HepG2 (cell line): ENCODE measurements around the gene SALL4. TPM values are rescaled to one million over a fixed set of nuclear protein-coding genes. Genes with fewer than 3 reads are reported as not detected.

Experiments used
- BCL3 ChIP-seq: sonication (generic); formaldehyde crosslinking; IDR thresholded peaks from 2 replicates; pipeline ENCODE4 v1.5.1; 2020; ENCODE audit warnings: mild to moderate bottlenecking, missing genetic modification reagents, moderate library complexity
- FOXP1 ChIP-seq, 2 experiments: fragments of 450-650 bp in 1 of 2; IDR thresholded peaks; 2 replicates each; pipeline ENCODE4 v1.6.1; 2017 to 2018; ENCODE audit warnings: antibody characterized with exemption in 1 of 2
- HNRNPL ChIP-seq: fragments of 200-400 bp; formaldehyde crosslinking; IDR thresholded peaks from 2 replicates; pipeline ENCODE4 v1.6.1; 2017; ENCODE audit warnings: mild to moderate bottlenecking, low read depth, low read length
- JUN ChIP-seq: sonication (generic); formaldehyde crosslinking; IDR thresholded peaks from 2 replicates; pipeline ENCODE4 v1.4.0; 2020; ENCODE audit warnings: mild to moderate bottlenecking, missing genetic modification reagents
- MATR3 ChIP-seq: sonication (generic); formaldehyde crosslinking; IDR thresholded peaks from 2 replicates; pipeline ENCODE4 v1.4.0; 2020; ENCODE audit warnings: missing genetic modification reagents
- MTF2 ChIP-seq: sonication (generic); formaldehyde crosslinking; IDR thresholded peaks from 2 replicates; pipeline ENCODE4 v1.5.0; 2020; ENCODE audit warnings: missing genetic modification reagents, borderline replicate concordance
- NR2C2 ChIP-seq: sonication (generic); formaldehyde crosslinking; IDR thresholded peaks from 2 replicates; pipeline ENCODE4 v1.4.0; 2020; ENCODE audit warnings: missing genetic modification reagents, mild to moderate bottlenecking, moderate library complexity, borderline replicate concordance
- PLRG1 ChIP-seq: fragments of 450-650 bp; conservative IDR thresholded peaks from 2 replicates; pipeline ENCODE4 v1.6.1; 2016
- PTBP1 ChIP-seq: fragments of 200-400 bp; formaldehyde crosslinking; IDR thresholded peaks from 2 replicates; pipeline ENCODE4 v1.6.1; 2018; ENCODE audit warnings: low read length, low read depth; ENCODE audit not compliant: poor library complexity, severe bottlenecking
- SAFB2 ChIP-seq: sonication (generic); formaldehyde crosslinking; IDR thresholded peaks from 2 replicates; pipeline ENCODE4 v1.5.1; 2020; ENCODE audit warnings: missing genetic modification reagents, low read depth, mild to moderate bottlenecking, borderline replicate concordance
- SRY ChIP-seq: sonication (generic); formaldehyde crosslinking; IDR thresholded peaks from 2 replicates; pipeline ENCODE4 v1.8.0; 2022; ENCODE audit warnings: mild to moderate bottlenecking, missing genetic modification reagents
- ZKSCAN1 ChIP-seq: fragments of 150-350 bp; IDR thresholded peaks from 2 replicates; pipeline ENCODE4 v1.6.1; 2014; ENCODE audit warnings: low read length
- ZKSCAN5 ChIP-seq: sonication (generic); formaldehyde crosslinking; IDR thresholded peaks from 2 replicates; pipeline ENCODE4 v1.5.1; 2020; ENCODE audit warnings: mild to moderate bottlenecking, missing genetic modification reagents
- ZNF24 ChIP-seq: fragments of 450-650 bp; IDR thresholded peaks from 2 replicates; pipeline ENCODE4 v1.6.1; 2017; ENCODE audit warnings: antibody characterized with exemption, mild to moderate bottlenecking
- ZNF256 ChIP-seq: sonication (generic); formaldehyde crosslinking; conservative IDR thresholded peaks from 2 replicates; pipeline ENCODE4 v1.4.0; 2020; ENCODE audit warnings: missing genetic modification reagents
- ZNF431 ChIP-seq: sonication (generic); formaldehyde crosslinking; IDR thresholded peaks from 2 replicates; pipeline ENCODE4 v1.9.0; 2022; ENCODE audit warnings: missing genetic modification reagents, low read depth, mild to moderate bottlenecking, borderline replicate concordance
- ZNF484 ChIP-seq: sonication (generic); formaldehyde crosslinking; IDR thresholded peaks from 2 replicates; pipeline ENCODE4 v1.5.1; 2020; ENCODE audit warnings: mild to moderate bottlenecking, low read depth, missing genetic modification reagents, borderline replicate concordance
- ZNF512B ChIP-seq: sonication (generic); formaldehyde crosslinking; IDR thresholded peaks from 2 replicates; pipeline ENCODE4 v1.5.1; 2020; ENCODE audit warnings: missing genetic modification reagents, mild to moderate bottlenecking, borderline replicate concordance
- ZNF761 ChIP-seq: sonication (generic); formaldehyde crosslinking; conservative IDR thresholded peaks from 2 replicates; pipeline ENCODE4 v1.4.0; 2020; ENCODE audit warnings: mild to moderate bottlenecking, missing genetic modification reagents
- ZNF839 ChIP-seq: sonication (generic); formaldehyde crosslinking; IDR thresholded peaks from 2 replicates; pipeline ENCODE4 v1.4.0; 2020; ENCODE audit warnings: missing genetic modification reagents, mild to moderate bottlenecking, borderline replicate concordance
- polyA plus RNA-seq, 8 experiments: library from polyadenylated mRNA; depleted of rRNA in 3 of 8; stranded (reverse) in 7 of 8; unstranded in 1 of 8; fragments of >200 nt; fragmentation: Illumina TruSeq in 4 of 8; extraction: Trizol in 4 of 8; gene quantifications; 2 replicates each; pipeline versions ENCODE4 v1.2.1 to v1.2.3, GENCODE V29; 2011 to 2016; ENCODE audit warnings: low read depth in 4 of 8, missing spikeins in 1 of 8, mixed read lengths in 1 of 8; ENCODE audit not compliant: insufficient read depth in 1 of 8
- total RNA-seq, 5 experiments: library from RNA; depleted of rRNA; stranded (reverse); fragments of >200 nt; fragmentation: Illumina TruSeq; extraction: Trizol; gene quantifications; 2 replicates each; pipeline ENCODE4 v1.2.3, GENCODE V29; 2016; ENCODE audit warnings: low read depth in 1 of 5
- TF ChIP-seq, protein P1 (sequence below): sonication (generic); formaldehyde crosslinking; IDR thresholded peaks from 2 replicates; pipeline ENCODE4 v1.4.0; 2020; ENCODE audit warnings: missing genetic modification reagents, mild to moderate bottlenecking, borderline replicate concordance
- TF ChIP-seq, protein P2 (sequence below): sonication (generic); formaldehyde crosslinking; IDR thresholded peaks from 2 replicates; pipeline ENCODE4 v1.5.1; 2020; ENCODE audit warnings: missing genetic modification reagents, mild to moderate bottlenecking, borderline replicate concordance

Gene SALL4
- total and polyA plus RNA-seq, 2 of the 13 experiments (the other 11 are each of a cell fraction or from before 2014, with no cell fraction given), result 0.33 to 1.8 TPM

DNA sequence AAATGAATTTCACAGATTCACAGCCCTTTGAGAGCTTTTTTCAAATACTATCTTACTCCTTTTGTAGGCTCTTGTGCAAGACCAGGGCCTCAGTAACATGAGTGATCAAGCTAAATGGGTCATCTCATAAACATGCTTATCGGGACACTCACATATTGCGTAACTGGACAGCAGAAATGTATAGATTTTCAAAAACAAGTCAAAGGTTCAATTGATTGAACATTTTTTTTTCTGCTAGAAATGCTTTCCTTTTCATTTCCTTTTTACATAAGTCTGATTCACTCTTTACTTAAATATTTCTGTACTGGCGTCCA, 8.7 kb upstream of the SALL4 start (continued):
- TF ChIP-seq BCL3 (CRISPR knock-in tag), result no peak
- no peak for TF ChIP-seq ZKSCAN5 (CRISPR knock-in tag)
- TF ChIP-seq FOXP1 (IDR thresholded peaks at IDR 0.05), result no peak
- TF ChIP-seq FOXP1 (CRISPR knock-in tag; IDR thresholded peaks at IDR 0.05), result peak; percentile 94
- peak; percentile 80 for TF ChIP-seq JUN
- no peak for TF ChIP-seq MTF2 (CRISPR knock-in tag)
- TF ChIP-seq, protein P1, sequence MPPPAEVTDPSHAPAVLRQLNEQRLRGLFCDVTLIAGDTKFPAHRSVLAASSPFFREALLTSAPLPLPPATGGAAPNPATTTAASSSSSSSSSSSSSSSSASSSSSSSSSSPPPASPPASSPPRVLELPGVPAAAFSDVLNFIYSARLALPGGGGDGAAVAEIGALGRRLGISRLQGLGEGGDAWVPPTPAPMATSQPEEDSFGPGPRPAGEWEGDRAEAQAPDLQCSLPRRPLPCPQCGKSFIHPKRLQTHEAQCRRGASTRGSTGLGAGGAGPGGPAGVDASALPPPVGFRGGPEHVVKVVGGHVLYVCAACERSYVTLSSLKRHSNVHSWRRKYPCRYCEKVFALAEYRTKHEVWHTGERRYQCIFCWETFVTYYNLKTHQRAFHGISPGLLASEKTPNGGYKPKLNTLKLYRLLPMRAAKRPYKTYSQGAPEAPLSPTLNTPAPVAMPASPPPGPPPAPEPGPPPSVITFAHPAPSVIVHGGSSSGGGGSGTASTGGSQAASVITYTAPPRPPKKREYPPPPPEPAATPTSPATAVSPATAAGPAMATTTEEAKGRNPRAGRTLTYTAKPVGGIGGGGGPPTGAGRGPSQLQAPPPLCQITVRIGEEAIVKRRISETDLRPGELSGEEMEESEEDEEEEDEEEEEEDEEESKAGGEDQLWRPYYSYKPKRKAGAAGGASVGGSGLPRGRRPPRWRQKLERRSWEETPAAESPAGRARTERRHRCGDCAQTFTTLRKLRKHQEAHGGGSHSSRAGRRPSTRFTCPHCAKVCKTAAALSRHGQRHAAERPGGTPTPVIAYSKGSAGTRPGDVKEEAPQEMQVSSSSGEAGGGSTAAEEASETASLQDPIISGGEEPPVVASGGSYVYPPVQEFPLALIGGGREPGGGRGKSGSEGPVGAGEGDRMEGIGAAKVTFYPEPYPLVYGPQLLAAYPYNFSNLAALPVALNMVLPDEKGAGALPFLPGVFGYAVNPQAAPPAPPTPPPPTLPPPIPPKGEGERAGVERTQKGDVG (CRISPR knock-in tag), result no peak
- TF ChIP-seq SRY (CRISPR knock-in tag), result no peak; the same call in 1 of the 2 replicates
- TF ChIP-seq, protein P2, sequence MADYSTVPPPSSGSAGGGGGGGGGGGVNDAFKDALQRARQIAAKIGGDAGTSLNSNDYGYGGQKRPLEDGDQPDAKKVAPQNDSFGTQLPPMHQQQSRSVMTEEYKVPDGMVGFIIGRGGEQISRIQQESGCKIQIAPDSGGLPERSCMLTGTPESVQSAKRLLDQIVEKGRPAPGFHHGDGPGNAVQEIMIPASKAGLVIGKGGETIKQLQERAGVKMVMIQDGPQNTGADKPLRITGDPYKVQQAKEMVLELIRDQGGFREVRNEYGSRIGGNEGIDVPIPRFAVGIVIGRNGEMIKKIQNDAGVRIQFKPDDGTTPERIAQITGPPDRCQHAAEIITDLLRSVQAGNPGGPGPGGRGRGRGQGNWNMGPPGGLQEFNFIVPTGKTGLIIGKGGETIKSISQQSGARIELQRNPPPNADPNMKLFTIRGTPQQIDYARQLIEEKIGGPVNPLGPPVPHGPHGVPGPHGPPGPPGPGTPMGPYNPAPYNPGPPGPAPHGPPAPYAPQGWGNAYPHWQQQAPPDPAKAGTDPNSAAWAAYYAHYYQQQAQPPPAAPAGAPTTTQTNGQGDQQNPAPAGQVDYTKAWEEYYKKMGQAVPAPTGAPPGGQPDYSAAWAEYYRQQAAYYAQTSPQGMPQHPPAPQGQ (CRISPR knock-in tag), result no peak
- TF ChIP-seq ZNF761 (CRISPR knock-in tag), result no peak
- 0 out of 2 replicates have a peak, but pooled peaks have one; percentile 37 for TF ChIP-seq ZNF24
- no peak for TF ChIP-seq ZNF484 (CRISPR knock-in tag)
- no peak for TF ChIP-seq ZKSCAN1
- TF ChIP-seq MATR3 (CRISPR knock-in tag), result no peak
- no peak for TF ChIP-seq PTBP1
- no peak for TF ChIP-seq HNRNPL
- TF ChIP-seq ZNF256 (CRISPR knock-in tag), result no peak
- no peak for TF ChIP-seq ZNF839
- TF ChIP-seq NR2C2 (CRISPR knock-in tag), result peak; percentile 63; the same call in 1 of the 2 replicates
- no peak; the same call in 1 of the 2 replicates for TF ChIP-seq ZNF431 (CRISPR knock-in tag)
- TF ChIP-seq PLRG1, result no peak
- no peak for TF ChIP-seq SAFB2 (CRISPR knock-in tag)
- peak; percentile 80; the same call in 1 of the 2 replicates for TF ChIP-seq ZNF512B (CRISPR knock-in tag)
